DND-41 (cell line): ENCODE results near the gene DIS3L2.

ENCODE experiments used
- ATAC-seq: fragments of 200-7000 bp; cut with Tn5 transposase; 3 replicates; pipeline ENCODE4 v1.9.1; 2021; ENCODE audit warnings: low read depth; ENCODE audit not compliant: insufficient read depth
- DNase-seq: peaks from one replicate; pipeline ENCODE4 v3.0.0-alpha.2; 2020
- H2AFZ ChIP-seq: 2 replicates; pipeline ENCODE4 v1.6.0; 2012; ENCODE audit warnings: low read depth, low read length
- H3K27ac ChIP-seq: 2 replicates; pipeline ENCODE4 v1.5.1; 2012; ENCODE audit warnings: low read length, inconsistent platforms
- H3K27me3 ChIP-seq: fragments of 200-600 bp; sonication (generic); 2 replicates; pipeline ENCODE4 v1.6.0; 2012; ENCODE audit warnings: low read length, mild to moderate bottlenecking, inconsistent platforms; ENCODE audit not compliant: insufficient read depth, poor library complexity
- H3K36me3 ChIP-seq: 2 replicates; pipeline ENCODE4 v1.5.1; 2012; ENCODE audit warnings: low read length, inconsistent platforms; ENCODE audit not compliant: insufficient read depth
- H3K4me1 ChIP-seq: 2 replicates; pipeline ENCODE4 v1.5.1; 2012; ENCODE audit warnings: mild to moderate bottlenecking, low read length; ENCODE audit not compliant: insufficient read depth
- H3K4me2 ChIP-seq: 2 replicates; pipeline ENCODE4 v1.6.0; 2012; ENCODE audit warnings: mild to moderate bottlenecking, moderate library complexity, low read length, inconsistent platforms; ENCODE audit not compliant: insufficient read depth
- H3K4me3 ChIP-seq, 2 experiments: fragments of 200-600 bp in 1 of 2; shearing (Covaris generic) in 1 of 2; 2 replicates each; pipeline ENCODE4 v1.5.1; 2012 to 2016; ENCODE audit warnings: inconsistent platforms in 2 of 2, low read length in 2 of 2, mild to moderate bottlenecking in 2 of 2, low read depth in 1 of 2, moderate library complexity in 1 of 2
- H3K79me2 ChIP-seq: 2 replicates; pipeline ENCODE4 v1.6.0; 2012; ENCODE audit warnings: low read length, inconsistent platforms; ENCODE audit not compliant: insufficient read depth
- H3K9ac ChIP-seq: 2 replicates; pipeline ENCODE4 v1.6.0; 2012; ENCODE audit warnings: low read depth, mild to moderate bottlenecking, inconsistent platforms, low read length, moderate library complexity
- H3K9me3 ChIP-seq: 2 replicates; pipeline ENCODE4 v1.5.1; 2012; ENCODE audit warnings: low read length, moderate library complexity, mild to moderate bottlenecking, inconsistent platforms; ENCODE audit not compliant: insufficient read depth, severe bottlenecking
- H4K20me1 ChIP-seq: 2 replicates; pipeline ENCODE4 v1.6.0; 2012; ENCODE audit warnings: low read length; ENCODE audit not compliant: insufficient read depth
- CTCF ChIP-seq: IDR thresholded peaks from 2 replicates; pipeline ENCODE4 v1.5.1; 2012; ENCODE audit warnings: borderline replicate concordance, low read length, moderate library complexity, mild to moderate bottlenecking; ENCODE audit not compliant: poor library complexity, severe bottlenecking; ENCODE audit errors: extremely low read depth
- EZH2 ChIP-seq: IDR thresholded peaks from 3 replicates; pipeline ENCODE4 v1.6.1; 2012; ENCODE audit warnings: borderline replicate concordance, low read depth, mild to moderate bottlenecking, moderate library complexity, low read length, inconsistent platforms; ENCODE audit not compliant: severe bottlenecking

DIS3L2 gene

DNA sequence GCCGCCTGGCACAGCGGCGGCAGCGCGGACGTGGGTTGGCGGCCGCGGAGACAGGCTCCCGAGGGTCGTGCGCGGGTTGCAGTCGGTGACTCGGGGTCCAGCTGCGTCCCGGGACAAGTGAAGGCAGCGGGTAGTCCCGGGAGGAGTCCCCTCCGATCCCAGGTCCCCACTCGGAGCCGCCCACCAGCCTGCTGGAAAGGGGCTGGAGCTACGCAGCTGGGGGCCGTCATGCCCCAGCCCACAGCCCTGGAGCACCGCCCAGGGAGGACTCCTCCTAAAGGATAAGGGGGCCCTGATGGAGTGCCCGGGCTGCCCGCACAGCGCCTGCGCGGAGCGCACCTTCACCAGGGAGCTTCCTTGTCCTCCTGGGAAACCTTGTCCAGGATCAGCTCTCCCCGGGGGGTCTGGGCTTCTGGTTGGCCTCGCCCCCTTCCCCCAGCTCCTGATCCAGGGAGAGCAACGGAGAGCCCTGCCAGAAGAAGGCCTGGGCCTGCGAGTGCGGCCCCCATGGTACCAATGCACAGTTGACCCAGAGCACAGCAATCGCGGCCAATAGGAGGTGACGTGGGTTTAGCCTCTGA is 391.1 kb downstream of the DIS3L2 start:
- Histone ChIP-seq H2AFZ (no peak overlapping the region), H4K20me1 (no peaks in the 10 kb centered on the region), H3K4me3 (no peak overlapping the region), H3K9ac (no peak overlapping the region), H3K9me3 (no peaks in the 10 kb centered on the region), H3K27me3 (no peaks in the 10 kb centered on the region), H3K4me1 (no peaks in the 10 kb centered on the region), H3K79me2 (no peaks in the 10 kb centered on the region), H3K36me3 (no peaks in the 10 kb centered on the region), H3K4me2 (no peak overlapping the region), H3K27ac (no peak overlapping the region)
- ATAC-seq (no peak), DNase-seq (no peak)
- TF ChIP-seq EZH2 (no peak), CTCF (no peak)

GRCh38 chr2:232353096-232353495 is 391.6 kb downstream of the DIS3L2 start:
- Histone ChIP-seq H3K9me3 (no peaks in the 10 kb centered on the region), H3K4me3 (no peak overlapping the region), H2AFZ (no peak overlapping the region), H3K27ac (no peak overlapping the region), H3K9ac (no peak overlapping the region), H3K4me1 (no peaks in the 10 kb centered on the region), H3K79me2 (no peaks in the 10 kb centered on the region), H3K36me3 (no peaks in the 10 kb centered on the region), H4K20me1 (no peaks in the 10 kb centered on the region), H3K4me2 (no peak overlapping the region), H3K27me3 (no peaks in the 10 kb centered on the region)
- DNase-seq (no peak), ATAC-seq (no peak)
- TF ChIP-seq EZH2, result no peak

- ATAC-seq (no peak), DNase-seq (no peak)
- H4K20me1 ChIP-seq, result no peaks in the 10 kb centered on the region
- H3K9me3 ChIP-seq, result no peaks in the 10 kb centered on the region
- no peak overlapping the region for H3K4me3 ChIP-seq
- H3K4me1 ChIP-seq, result no peaks in the 10 kb centered on the region
- H3K27me3 ChIP-seq, result no peaks in the 10 kb centered on the region
- H3K9ac ChIP-seq, result no peak overlapping the region
- no peak overlapping the region for H3K27ac ChIP-seq
- H3K79me2 ChIP-seq, result no peaks in the 10 kb centered on the region
- no peak overlapping the region for H2AFZ ChIP-seq
- TF ChIP-seq CTCF (no peak), EZH2 (no peak)
- H3K4me2 ChIP-seq, result no peak overlapping the region
- H3K36me3 ChIP-seq, result no peaks in the 10 kb centered on the region
Observed at GRCh38 chr2:232353660-232354059, 392.1 kb downstream of the DIS3L2 start.

GRCh38 chr2:232354069-232354468 is 392.6 kb downstream of the DIS3L2 start:
- Histone ChIP-seq H3K79me2 (no peaks in the 10 kb centered on the region), H3K9ac (no peak overlapping the region), H3K4me1 (no peaks in the 10 kb centered on the region), H3K27me3 (no peaks in the 10 kb centered on the region), H3K9me3 (no peaks in the 10 kb centered on the region), H3K4me3 (no peak overlapping the region), H2AFZ (no peak overlapping the region), H3K4me2 (no peak overlapping the region), H4K20me1 (no peaks in the 10 kb centered on the region), H3K27ac (no peak overlapping the region), H3K36me3 (no peaks in the 10 kb centered on the region)
- DNase-seq, result no peak
- ATAC-seq, result no peak
- TF ChIP-seq CTCF (no peak), EZH2 (no peak)
